GM19351 (cell line): Measurements from ENCODE around the gene MYCBPAP.
"Not testable (repeated sequence)": the region's sequence is repeated elsewhere in the genome, so short reads cannot be mapped to it uniquely, and the experiment has no call there.

ENCODE experiments used
- ATAC-seq: cut with Tn5 transposase; IDR thresholded peaks from one replicate; pipeline ENCODE4 v1.9.1; 2021; ENCODE audit warnings: mild to moderate bottlenecking, moderate library complexity; ENCODE audit not compliant: unreplicated experiment

MYCBPAP gene

GRCh38 chr17:50471009-50471905, 37.0 kb upstream of the MYCBPAP start:
- no peak for ATAC-seq

GRCh38 chr17:50472286-50472685, 36.0 kb upstream of the MYCBPAP start:
- ATAC-seq: no peak

GRCh38 chr17:50472761-50473161, 35.5 kb upstream of the MYCBPAP start:
- not testable (repeated sequence) for ATAC-seq

GRCh38 chr17:50473901-50474300, 34.3 kb upstream of the MYCBPAP start:
- no peak for ATAC-seq

- ATAC-seq: no peak
Measured at GRCh38 chr17:50474523-50474922, 33.7 kb upstream of the MYCBPAP start.

GRCh38 chr17:50475362-50475761, 32.9 kb upstream of the MYCBPAP start:
- no peak for ATAC-seq

GRCh38 chr17:50475775-50476544, 32.3 kb upstream of the MYCBPAP start:
- not testable (repeated sequence) for ATAC-seq

- ATAC-seq: no peak
Measured at GRCh38 chr17:50476545-50477315, 31.5 kb upstream of the MYCBPAP start.

- ATAC-seq: no peak
Measured at GRCh38 chr17:50477976-50478375, 30.3 kb upstream of the MYCBPAP start.

GRCh38 chr17:50478391-50479381, 29.6 kb upstream of the MYCBPAP start, which contains the start of gene RSAD1:
TSS of gene RSAD1 (plus strand) at chr17:50478860. CDS start at chr17:50478885, 25 bp downstream.
- ATAC-seq: peak; percentile 86

- ATAC-seq: no peak
Measured at GRCh38 chr17:50479522-50480141, 28.6 kb upstream of the MYCBPAP start.

GRCh38 chr17:50480142-50480764, 28.0 kb upstream of the MYCBPAP start:
- ATAC-seq: no peak

GRCh38 chr17:50480854-50481490, 27.3 kb upstream of the MYCBPAP start:
- no peak for ATAC-seq

GRCh38 chr17:50481648-50482047, 26.6 kb upstream of the MYCBPAP start:
- no peak for ATAC-seq

- ATAC-seq: no peak
Measured at GRCh38 chr17:50482110-50482509, 26.1 kb upstream of the MYCBPAP start.

GRCh38 chr17:50482516-50482915, 25.7 kb upstream of the MYCBPAP start:
- peak; percentile 34 for ATAC-seq

- ATAC-seq: no peak
Measured at GRCh38 chr17:50483266-50483665, 25.0 kb upstream of the MYCBPAP start.

- no peak for ATAC-seq
Measured at GRCh38 chr17:50484386-50485155, 23.7 kb upstream of the MYCBPAP start.
